RWPE1 (cell line): ENCODE measurements around the gene TVP23A.
A peak's percentile ranks its signal among the peaks of the same experiment; 100 is the strongest.

ENCODE experiments used
- CTCF ChIA-PET: fragments of 350-600 bp; sonication (Branson Sonifier 250); formaldehyde crosslinking; extraction: SDS; loops from one replicate; lab custom pipeline; 2021; lab: Yijun Ruan, JAX
- POLR2A ChIA-PET: fragments of 400-600 bp; formaldehyde crosslinking; extraction: SDS; loops from one replicate; lab custom pipeline; 2020; ENCODE audit warnings: antibody characterized with exemption; ENCODE audit not compliant: low non-redundant PET; lab: Yijun Ruan, JAX
- DNase-seq: peaks from one replicate; pipeline ENCODE4 v3.0.0; 2012; ENCODE audit warnings: low spot score
- H3K27ac ChIP-seq: fragments of 450-650 bp; 2 replicates; pipeline ENCODE4 v1.5.1; 2017
- TF ChIP-seq, protein P1 (sequence below): fragments of 450-650 bp; conservative IDR thresholded peaks from 2 replicates; pipeline ENCODE4 v1.5.1; 2017; ENCODE audit warnings: low read depth, mild to moderate bottlenecking

Gene TVP23A

GRCh38 chr16:10817963-10818941 lies at the start of gene TVP23A:
TSS of gene TVP23A (minus strand) at chr16:10818794. CDS start at chr16:10818493, 301 bp downstream.
- POLR2A ChIA-PET, result no interaction called here
- TF ChIP-seq, protein P1, sequence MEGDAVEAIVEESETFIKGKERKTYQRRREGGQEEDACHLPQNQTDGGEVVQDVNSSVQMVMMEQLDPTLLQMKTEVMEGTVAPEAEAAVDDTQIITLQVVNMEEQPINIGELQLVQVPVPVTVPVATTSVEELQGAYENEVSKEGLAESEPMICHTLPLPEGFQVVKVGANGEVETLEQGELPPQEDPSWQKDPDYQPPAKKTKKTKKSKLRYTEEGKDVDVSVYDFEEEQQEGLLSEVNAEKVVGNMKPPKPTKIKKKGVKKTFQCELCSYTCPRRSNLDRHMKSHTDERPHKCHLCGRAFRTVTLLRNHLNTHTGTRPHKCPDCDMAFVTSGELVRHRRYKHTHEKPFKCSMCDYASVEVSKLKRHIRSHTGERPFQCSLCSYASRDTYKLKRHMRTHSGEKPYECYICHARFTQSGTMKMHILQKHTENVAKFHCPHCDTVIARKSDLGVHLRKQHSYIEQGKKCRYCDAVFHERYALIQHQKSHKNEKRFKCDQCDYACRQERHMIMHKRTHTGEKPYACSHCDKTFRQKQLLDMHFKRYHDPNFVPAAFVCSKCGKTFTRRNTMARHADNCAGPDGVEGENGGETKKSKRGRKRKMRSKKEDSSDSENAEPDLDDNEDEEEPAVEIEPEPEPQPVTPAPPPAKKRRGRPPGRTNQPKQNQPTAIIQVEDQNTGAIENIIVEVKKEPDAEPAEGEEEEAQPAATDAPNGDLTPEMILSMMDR, result no peak
- CTCF ChIA-PET, result no interaction called here
- no peak for DNase-seq
- no peak within 1 kb of the TSS for H3K27ac ChIP-seq

DNA sequence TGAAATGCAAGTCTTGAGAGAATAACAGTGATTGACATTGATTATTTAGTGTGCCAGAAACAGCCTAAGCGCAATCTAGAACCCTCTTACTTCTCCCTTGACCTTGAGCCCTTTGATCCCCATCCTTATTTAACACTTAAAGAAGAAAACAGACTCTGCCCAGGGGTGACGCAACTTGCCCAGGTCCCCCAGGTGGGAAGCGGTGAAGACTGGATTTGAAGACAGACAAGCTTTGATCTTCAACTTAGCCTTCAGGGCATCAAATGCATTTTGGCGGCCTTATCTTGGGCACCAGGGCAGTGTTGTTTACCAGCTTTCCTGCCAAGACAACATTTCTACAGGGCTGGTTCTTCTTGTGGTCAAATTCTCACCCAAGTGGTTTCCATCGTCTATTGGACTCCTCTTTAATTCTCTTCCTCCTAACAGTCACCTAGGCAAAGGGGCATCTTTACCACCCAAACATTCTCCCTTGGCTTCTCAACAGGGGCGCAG lies 49.6 kb upstream of the TVP23A start:
- ChIA-PET POLR2A (no interaction called here), CTCF (interaction anchor here (0.9 kb wide), 1 partner anchor 51 kb away, joined by 3 read pairs; no protein-coding TSS in a partner anchor)
- TF ChIP-seq, protein P1, result no peak
- no peak overlapping the region for H3K27ac ChIP-seq
- DNase-seq, result no peak

GRCh38 chr16:10867199-10867598 lies 48.6 kb upstream of the TVP23A start:
- TF ChIP-seq, protein P1, result no peak
- POLR2A ChIA-PET, result no interaction called here
- no peak for DNase-seq
- CTCF ChIA-PET, result interaction anchor here (1.1 kb wide), 1 partner anchor 51 kb away, joined by 4 read pairs; no protein-coding TSS in a partner anchor
- H3K27ac ChIP-seq, result no peak overlapping the region

GRCh38 chr16:10865991-10866966 lies 47.7 kb upstream of the TVP23A start:
- TF ChIP-seq, protein P1, result no peak
- POLR2A ChIA-PET, result no interaction called here
- CTCF ChIA-PET, result interaction anchor here (1.1 kb wide), 1 partner anchor 52 kb away, joined by 4 read pairs; no protein-coding TSS in a partner anchor

DNA sequence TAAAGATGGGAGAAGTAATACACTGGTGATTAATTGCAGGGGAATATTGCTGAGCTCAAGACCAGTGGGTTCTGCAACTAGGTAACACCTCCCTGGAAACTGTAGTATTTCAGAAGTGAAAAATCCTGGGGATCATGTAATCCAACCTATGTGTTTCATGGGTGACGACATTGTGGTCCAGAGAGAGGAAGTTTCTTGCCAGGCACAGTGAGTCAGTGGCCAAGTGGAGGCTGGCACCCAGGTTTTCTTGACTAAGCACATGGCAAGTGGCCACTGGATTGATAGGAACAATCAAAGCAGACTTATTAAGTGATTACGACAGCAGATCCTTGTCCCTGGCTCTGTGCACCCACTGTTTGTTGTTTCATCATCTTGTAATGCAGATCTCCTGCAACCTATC lies 43.8 kb upstream of the TVP23A start:
- peak; percentile 75 for DNase-seq
- ChIA-PET CTCF (interaction anchor here (1.1 kb wide), 1 partner anchor 19 kb away, joined by 3 read pairs; no protein-coding TSS in a partner anchor), POLR2A (no interaction called here)
- TF ChIP-seq, protein P1, result no peak
- no peak overlapping the region for H3K27ac ChIP-seq

More at GRCh38 chr16:10865991-10866966, 47.7 kb upstream of the TVP23A start:
- no peak for DNase-seq
- peak overlapping the region; percentile 9; the same call in 1 of the 2 replicates for H3K27ac ChIP-seq
